Panc1 (cell line): ENCODE data around the gene GGPS1. TPM values are rescaled to one million over a fixed set of nuclear protein-coding genes. Genes with fewer than 3 reads are reported as not detected.
A peak's percentile ranks its signal among the peaks of the same experiment; 100 is the strongest.

ENCODE experiments used
- ATAC-seq: fragments of 200-7000 bp; cut with Tn5 transposase; 2 replicates; pipeline ENCODE4 v1.9.1; 2020; ENCODE audit warnings: mild to moderate bottlenecking, moderate library complexity
- BruUV-seq: library from RNA; stranded (reverse); fragments of 400-500 nt; replicated peaks from 2 replicates; lab custom pipeline; 2021; lab: Mats Ljungman, UMichigan
- CTCF ChIA-PET: fragments of 300-600 bp; sonication (Branson Sonifier 250); formaldehyde crosslinking; loops from one replicate; lab custom pipeline; 2022; ENCODE audit warnings: antibody characterized with exemption; lab: Charles Lee
- POLR2A ChIA-PET: fragments of 300-600 bp; sonication (Branson Sonifier 250); formaldehyde crosslinking; loops from one replicate; lab custom pipeline; 2022; ENCODE audit warnings: antibody characterized with exemption; lab: Charles Lee
- DNase-seq: peaks from one replicate; pipeline ENCODE4 v3.0.0-alpha.2; 2010; ENCODE audit warnings: low read depth, low spot score
- H3K27ac ChIP-seq: 2 replicates; pipeline ENCODE4 v1.5.1; 2011; ENCODE audit warnings: mild to moderate bottlenecking, low read length, inconsistent platforms
- H3K27me3 ChIP-seq: fragments of 200-500 bp; sonication (Bioruptor generic); 2 replicates; pipeline ENCODE4 v1.6.0; 2014; ENCODE audit warnings: low read length, inconsistent platforms; ENCODE audit not compliant: control insufficient read depth, insufficient read depth
- H3K36me3 ChIP-seq: fragments of 200-500 bp; sonication (Bioruptor generic); 2 replicates; pipeline ENCODE4 v1.5.1; 2014; ENCODE audit warnings: inconsistent platforms, mild to moderate bottlenecking, low read length, moderate library complexity; ENCODE audit not compliant: control insufficient read depth, insufficient read depth
- H3K4me1 ChIP-seq: 2 replicates; pipeline ENCODE4 v1.5.1; 2011; ENCODE audit warnings: inconsistent platforms, mild to moderate bottlenecking, low read length, moderate library complexity; ENCODE audit not compliant: control insufficient read depth, insufficient read depth
- H3K4me3 ChIP-seq, 2 experiments: 2 replicates each; pipeline ENCODE4 v1.5.1; 2011 to 2012; ENCODE audit warnings: low read depth in 2 of 2, low read length in 2 of 2, mild to moderate bottlenecking in 2 of 2, inconsistent platforms in 1 of 2, moderate library complexity in 1 of 2
- H3K9me3 ChIP-seq: fragments of 200-500 bp; sonication (Bioruptor generic); 2 replicates; pipeline ENCODE4 v1.5.1; 2014; ENCODE audit warnings: low read depth, mild to moderate bottlenecking, inconsistent platforms, low read length, moderate library complexity; ENCODE audit not compliant: control insufficient read depth, insufficient read depth
- POLR2AphosphoS5 ChIP-seq: IDR thresholded peaks from 2 replicates; pipeline ENCODE4 v1.6.1; 2012; ENCODE audit warnings: mild to moderate bottlenecking, low read depth, low read length, moderate library complexity
- SIN3A ChIP-seq: IDR thresholded peaks from 2 replicates; pipeline ENCODE4 v1.6.1; 2012; ENCODE audit warnings: low read depth, mild to moderate bottlenecking, low read length, moderate library complexity, borderline replicate concordance; ENCODE audit not compliant: insufficient read depth
- TCF7L2 ChIP-seq: IDR thresholded peaks from 2 replicates; pipeline ENCODE4 v1.6.1; 2011; ENCODE audit warnings: mild to moderate bottlenecking, low read depth, low read length, inconsistent platforms
- in situ Hi-C: cut with HindIII; loops from 2 replicates; pipeline ENCODE4 v1.10.0; 2016; ENCODE audit warnings: low sequenced_read_pairs, low pct_unique_long_range_greater_than_20kb
- intact Hi-C: fragments of 100-400 bp; cut with micrococcal nuclease; formaldehyde crosslinking; loops from one replicate; pipeline ENCODE4 v1.10.0; 2022; ENCODE audit not compliant: unreplicated experiment
- total RNA-seq: library from RNA; stranded (reverse); gene quantifications from one replicate; pipeline ENCODE4 v1.2.1, GENCODE V29; 2021; ENCODE audit not compliant: unreplicated experiment
- TF ChIP-seq, protein P1 (sequence below): fragments of 450-650 bp; IDR thresholded peaks from 2 replicates; pipeline ENCODE4 v1.5.1; 2017; ENCODE audit warnings: mild to moderate bottlenecking
- TF ChIP-seq, protein P2 (sequence below), 2 experiments: IDR thresholded peaks; 2 replicates each; pipeline ENCODE4 v1.6.1; 2011 to 2012; ENCODE audit warnings: low read depth in 2 of 2, control low read depth in 1 of 2, low read length in 1 of 2, mild to moderate bottlenecking in 1 of 2, moderate library complexity in 1 of 2; ENCODE audit not compliant: insufficient read depth in 1 of 2

The GGPS1 gene
- total RNA-seq, 1 experiment from 2014 or later: 60.6 TPM

DNA sequence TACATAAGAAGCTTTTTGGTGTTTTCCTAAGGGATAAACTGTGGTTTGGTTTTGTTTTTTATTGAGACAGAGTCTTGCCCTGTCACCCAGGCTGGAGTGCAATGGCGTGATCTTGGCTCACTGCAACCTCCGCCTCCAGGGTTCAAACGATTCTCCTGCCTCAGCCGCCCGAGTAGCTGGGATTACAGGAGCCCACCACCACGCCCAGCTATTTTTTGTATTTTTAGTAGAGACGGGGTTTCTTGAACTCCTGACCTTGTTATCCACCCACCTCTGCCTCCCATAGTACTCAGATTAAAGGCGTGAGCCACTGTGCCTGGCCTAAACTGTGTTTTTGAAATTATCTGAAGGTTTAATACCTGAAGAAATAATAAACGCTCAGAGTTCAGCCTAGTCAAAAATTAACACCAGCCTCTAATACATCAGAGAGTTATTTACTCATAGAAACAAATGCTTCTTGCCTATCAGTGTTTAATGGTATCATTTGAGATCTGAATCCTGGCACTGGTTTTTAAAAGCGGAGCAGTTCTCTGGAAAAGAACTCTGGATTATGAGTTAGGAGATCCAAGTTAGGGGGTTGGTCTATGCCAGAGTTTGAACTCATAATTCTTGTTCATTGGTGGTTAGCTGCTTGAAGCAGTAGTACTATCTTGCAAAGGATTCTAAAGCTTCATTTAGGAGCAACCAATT lies 29.1 kb upstream of the GGPS1 start:
- CTCF ChIA-PET: interaction anchor here (0.5 kb wide), 2 partner anchors 32 to 169 kb away, joined by 5 to 6 read pairs; no protein-coding TSS in a partner anchor
- DNase-seq (no peak), ATAC-seq (0 out of 2 replicates have a peak, but pooled peaks have one; percentile 35)
- Histone ChIP-seq H3K4me1 (peaks cover 12% of the 10 kb centered on the region), H3K27ac (no peak overlapping the region), H3K4me3 (no peak overlapping the region), H3K36me3 (no peaks in the 10 kb centered on the region), H3K27me3 (no peaks in the 10 kb centered on the region), H3K9me3 (peaks cover 5% of the 10 kb centered on the region; the same call in 1 of the 2 replicates)
- TF ChIP-seq, protein P1, sequence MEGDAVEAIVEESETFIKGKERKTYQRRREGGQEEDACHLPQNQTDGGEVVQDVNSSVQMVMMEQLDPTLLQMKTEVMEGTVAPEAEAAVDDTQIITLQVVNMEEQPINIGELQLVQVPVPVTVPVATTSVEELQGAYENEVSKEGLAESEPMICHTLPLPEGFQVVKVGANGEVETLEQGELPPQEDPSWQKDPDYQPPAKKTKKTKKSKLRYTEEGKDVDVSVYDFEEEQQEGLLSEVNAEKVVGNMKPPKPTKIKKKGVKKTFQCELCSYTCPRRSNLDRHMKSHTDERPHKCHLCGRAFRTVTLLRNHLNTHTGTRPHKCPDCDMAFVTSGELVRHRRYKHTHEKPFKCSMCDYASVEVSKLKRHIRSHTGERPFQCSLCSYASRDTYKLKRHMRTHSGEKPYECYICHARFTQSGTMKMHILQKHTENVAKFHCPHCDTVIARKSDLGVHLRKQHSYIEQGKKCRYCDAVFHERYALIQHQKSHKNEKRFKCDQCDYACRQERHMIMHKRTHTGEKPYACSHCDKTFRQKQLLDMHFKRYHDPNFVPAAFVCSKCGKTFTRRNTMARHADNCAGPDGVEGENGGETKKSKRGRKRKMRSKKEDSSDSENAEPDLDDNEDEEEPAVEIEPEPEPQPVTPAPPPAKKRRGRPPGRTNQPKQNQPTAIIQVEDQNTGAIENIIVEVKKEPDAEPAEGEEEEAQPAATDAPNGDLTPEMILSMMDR: no peak
- TF ChIP-seq, protein P2, sequence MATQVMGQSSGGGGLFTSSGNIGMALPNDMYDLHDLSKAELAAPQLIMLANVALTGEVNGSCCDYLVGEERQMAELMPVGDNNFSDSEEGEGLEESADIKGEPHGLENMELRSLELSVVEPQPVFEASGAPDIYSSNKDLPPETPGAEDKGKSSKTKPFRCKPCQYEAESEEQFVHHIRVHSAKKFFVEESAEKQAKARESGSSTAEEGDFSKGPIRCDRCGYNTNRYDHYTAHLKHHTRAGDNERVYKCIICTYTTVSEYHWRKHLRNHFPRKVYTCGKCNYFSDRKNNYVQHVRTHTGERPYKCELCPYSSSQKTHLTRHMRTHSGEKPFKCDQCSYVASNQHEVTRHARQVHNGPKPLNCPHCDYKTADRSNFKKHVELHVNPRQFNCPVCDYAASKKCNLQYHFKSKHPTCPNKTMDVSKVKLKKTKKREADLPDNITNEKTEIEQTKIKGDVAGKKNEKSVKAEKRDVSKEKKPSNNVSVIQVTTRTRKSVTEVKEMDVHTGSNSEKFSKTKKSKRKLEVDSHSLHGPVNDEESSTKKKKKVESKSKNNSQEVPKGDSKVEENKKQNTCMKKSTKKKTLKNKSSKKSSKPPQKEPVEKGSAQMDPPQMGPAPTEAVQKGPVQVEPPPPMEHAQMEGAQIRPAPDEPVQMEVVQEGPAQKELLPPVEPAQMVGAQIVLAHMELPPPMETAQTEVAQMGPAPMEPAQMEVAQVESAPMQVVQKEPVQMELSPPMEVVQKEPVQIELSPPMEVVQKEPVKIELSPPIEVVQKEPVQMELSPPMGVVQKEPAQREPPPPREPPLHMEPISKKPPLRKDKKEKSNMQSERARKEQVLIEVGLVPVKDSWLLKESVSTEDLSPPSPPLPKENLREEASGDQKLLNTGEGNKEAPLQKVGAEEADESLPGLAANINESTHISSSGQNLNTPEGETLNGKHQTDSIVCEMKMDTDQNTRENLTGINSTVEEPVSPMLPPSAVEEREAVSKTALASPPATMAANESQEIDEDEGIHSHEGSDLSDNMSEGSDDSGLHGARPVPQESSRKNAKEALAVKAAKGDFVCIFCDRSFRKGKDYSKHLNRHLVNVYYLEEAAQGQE (IDR thresholded peaks at IDR 0.05; ENCODE audit: insufficient read depth in 1 of 2, low read depth in 2 of 2, low read length in 1 of 2): no peak
- no peak for TF ChIP-seq POLR2AphosphoS5
- TF ChIP-seq TCF7L2: no peak
- TF ChIP-seq SIN3A: no peak
- TSS peak; percentile 55 for BruUV-seq
- intact Hi-C loops: no loop called here
- in situ Hi-C loops: no loop called here
- POLR2A ChIA-PET: no interaction called here

DNA sequence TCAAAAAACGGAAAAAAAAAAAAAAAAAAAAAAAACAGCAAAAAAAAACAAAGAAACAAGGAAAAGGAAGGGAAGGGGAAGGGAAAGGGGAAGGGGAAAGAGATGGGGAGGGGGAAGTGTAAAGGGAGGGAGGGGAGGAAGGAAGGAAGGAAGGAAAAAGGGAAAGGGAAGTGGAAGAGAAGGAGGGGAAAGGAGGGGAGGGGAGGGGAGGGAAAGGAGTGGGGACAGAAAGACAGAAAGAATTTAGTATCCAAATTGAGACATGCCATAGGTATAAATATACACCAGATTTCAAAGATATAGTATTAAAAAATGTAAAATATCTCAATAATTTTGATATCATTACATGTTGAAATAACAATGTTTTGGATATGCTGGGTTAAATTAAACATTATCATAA lies 26.2 kb upstream of the GGPS1 start:
- CTCF ChIA-PET: interaction anchor here (0.7 kb wide), 1 partner anchor 670 kb away, joined by 3 read pairs; no protein-coding TSS in a partner anchor
- H3K27me3 ChIP-seq: no peaks in the 10 kb centered on the region
- no TSS peak for BruUV-seq
- TF ChIP-seq POLR2AphosphoS5 (no peak), TCF7L2 (no peak), SIN3A (no peak)
- TF ChIP-seq, protein P1: no peak
- TF ChIP-seq, protein P2 (IDR thresholded peaks at IDR 0.05; ENCODE audit: insufficient read depth in 1 of 2, low read depth in 2 of 2, low read length in 1 of 2): no peak
- H3K27ac ChIP-seq: no peak overlapping the region
- intact Hi-C loops: no loop called here
- POLR2A ChIA-PET: no interaction called here
- peaks cover 5% of the 10 kb centered on the region; the same call in 1 of the 2 replicates for H3K9me3 ChIP-seq
- ATAC-seq (no peak), DNase-seq (no peak)
- no peak overlapping the region for H3K4me3 ChIP-seq
- H3K36me3 ChIP-seq: no peaks in the 10 kb centered on the region
- in situ Hi-C loops: no loop called here
- peaks cover 20% of the 10 kb centered on the region for H3K4me1 ChIP-seq
